IPS DF 4.7 (cell line): ENCODE measurements around the gene MPPED2.

Source experiments
- DNase-seq: peaks from one replicate; pipeline ENCODE4 v3.0.0-alpha.2; 2013; ENCODE audit warnings: low spot score; ENCODE audit errors: extremely low read depth

Gene MPPED2

GRCh38 chr11:30487200-30487898, 98.8 kb downstream of the MPPED2 start:
- DNase-seq: no peak

GRCh38 chr11:30485756-30486155, 100.4 kb downstream of the MPPED2 start:
- DNase-seq: no peak

- DNase-seq: no peak
Observed at GRCh38 chr11:30485222-30485621, 100.9 kb downstream of the MPPED2 start.

DNA sequence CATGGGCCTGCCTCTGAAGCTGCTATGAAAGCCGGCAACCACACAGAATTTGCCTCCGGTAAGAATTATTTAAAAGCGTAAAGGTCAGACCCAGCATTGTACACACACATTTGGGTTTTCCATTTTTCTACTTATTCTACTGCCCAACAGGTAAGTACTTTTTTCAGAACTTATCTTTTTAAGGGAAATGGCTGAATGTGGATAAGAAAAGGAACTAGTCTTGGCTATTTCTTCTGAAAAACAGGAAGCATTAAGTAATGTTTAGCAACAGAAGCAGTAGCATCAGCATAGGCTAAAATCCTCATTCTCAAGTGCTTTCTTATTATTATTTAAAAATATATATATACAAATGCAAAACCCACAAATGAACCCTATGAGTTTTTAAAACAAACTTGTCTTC, 103.1 kb downstream of the MPPED2 start:
- no peak for DNase-seq

GRCh38 chr11:30481796-30482195, 104.4 kb downstream of the MPPED2 start:
- DNase-seq: no peak

DNA sequence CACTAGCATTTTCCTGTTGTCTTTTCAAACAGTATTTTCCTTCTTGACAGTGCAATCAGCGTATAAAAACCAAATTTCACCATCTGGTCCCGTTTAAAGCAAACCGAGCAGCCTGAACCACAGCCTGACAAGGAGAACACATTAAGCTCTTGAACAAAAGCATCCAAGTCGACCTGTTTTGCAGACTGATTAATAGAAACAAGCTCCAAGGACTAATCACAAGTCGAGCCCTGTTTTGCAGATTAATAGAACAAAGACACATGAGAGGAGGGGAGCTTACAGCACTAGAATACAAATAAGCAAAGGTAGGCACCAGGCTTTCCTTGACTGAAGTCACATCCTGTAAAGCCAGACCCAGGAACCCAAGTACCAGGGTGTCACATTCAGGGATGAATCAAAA, 104.8 kb downstream of the MPPED2 start:
- no peak for DNase-seq

GRCh38 chr11:30479899-30480298, 106.3 kb downstream of the MPPED2 start:
- no peak for DNase-seq

DNA sequence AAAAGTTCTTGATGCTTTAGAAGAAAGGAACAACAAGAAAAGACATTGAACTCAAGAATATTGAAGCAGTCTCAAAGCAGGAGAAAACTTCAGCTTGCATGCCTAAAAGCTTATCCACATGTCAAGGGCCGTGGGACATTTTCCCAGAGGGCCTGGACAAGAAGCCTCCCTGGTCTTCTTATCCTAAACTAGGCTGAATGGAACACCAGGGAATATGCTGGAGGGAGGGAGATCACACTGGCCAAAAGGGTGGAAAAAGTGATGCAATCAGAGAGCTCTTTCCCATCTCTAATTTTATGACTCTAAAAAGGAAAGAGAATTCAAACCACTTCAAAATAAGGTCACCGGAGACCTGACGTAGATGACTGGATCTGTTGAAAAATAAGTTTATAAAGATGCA, 107.2 kb downstream of the MPPED2 start:
- no peak for DNase-seq

- DNase-seq: no peak
Observed at GRCh38 chr11:30477061-30477460, 109.1 kb downstream of the MPPED2 start.

GRCh38 chr11:30474151-30474954, 111.8 kb downstream of the MPPED2 start:
- no peak for DNase-seq

- no peak for DNase-seq
Observed at GRCh38 chr11:30471244-30471643, 114.9 kb downstream of the MPPED2 start.

DNA sequence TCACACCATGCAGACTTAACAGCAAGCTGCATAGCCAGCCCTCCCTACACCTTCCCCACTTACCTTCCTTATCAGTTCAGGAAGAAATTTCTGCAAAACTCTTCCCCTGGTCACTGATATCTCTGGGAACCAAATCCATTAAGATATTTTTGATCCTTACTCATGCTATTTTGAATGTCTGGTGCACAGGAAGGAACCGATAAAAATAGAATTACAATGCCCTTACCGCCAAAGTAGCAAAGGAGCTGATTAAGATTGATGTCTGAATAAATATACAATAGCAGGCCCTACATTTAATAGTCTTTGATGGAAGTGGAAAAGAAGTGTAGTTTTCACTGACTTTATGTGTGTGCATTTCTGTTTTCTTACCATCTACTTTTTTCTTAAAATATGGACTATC, 117.3 kb downstream of the MPPED2 start:
- no peak for DNase-seq

- DNase-seq: no peak
Observed at GRCh38 chr11:30467176-30467575, 119.0 kb downstream of the MPPED2 start.

GRCh38 chr11:30465623-30466022, 120.5 kb downstream of the MPPED2 start:
- DNase-seq: no peak

- DNase-seq: no peak
Observed at GRCh38 chr11:30465192-30465591, 121.0 kb downstream of the MPPED2 start.

- DNase-seq: no peak
Observed at GRCh38 chr11:30463266-30463665, 122.9 kb downstream of the MPPED2 start.

DNA sequence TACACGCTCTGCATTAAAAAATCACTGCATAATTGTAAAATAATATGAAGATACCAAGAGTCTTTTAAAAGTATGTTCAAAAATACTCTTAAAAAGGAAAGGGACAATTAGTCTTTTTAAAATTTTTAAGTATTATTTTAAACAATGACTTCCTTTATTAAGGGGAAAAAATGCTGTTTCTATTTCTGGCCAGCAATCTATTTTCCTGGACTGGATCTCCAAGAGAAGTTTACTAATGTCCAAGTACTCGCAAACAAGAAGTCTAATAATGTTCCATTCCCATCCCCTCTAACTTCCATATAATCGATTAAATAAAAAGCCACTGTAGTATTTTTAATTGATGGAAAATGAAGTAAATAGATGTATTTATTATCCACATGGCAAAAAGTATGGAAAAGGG, 123.7 kb downstream of the MPPED2 start:
- no peak for DNase-seq

DNA sequence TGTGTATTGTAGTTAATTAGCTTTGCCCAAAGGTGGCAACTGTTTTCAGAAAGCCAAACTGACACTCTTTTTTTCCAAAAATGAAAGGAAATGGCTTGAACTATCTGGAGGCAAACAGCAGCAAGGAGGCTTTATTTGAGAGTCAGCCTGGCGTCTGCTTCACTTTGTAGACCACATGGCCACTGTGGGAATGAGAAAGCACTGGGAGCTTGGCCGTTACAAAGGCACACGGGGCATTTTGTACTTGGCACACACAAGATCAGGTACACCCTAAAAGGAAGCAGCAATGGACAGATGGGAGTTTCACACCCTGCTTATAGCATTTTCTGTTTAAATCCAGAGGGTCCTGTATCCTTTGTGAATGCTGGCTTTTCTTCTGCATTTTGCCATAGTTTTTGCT, 126.3 kb downstream of the MPPED2 start:
- no peak for DNase-seq

DNA sequence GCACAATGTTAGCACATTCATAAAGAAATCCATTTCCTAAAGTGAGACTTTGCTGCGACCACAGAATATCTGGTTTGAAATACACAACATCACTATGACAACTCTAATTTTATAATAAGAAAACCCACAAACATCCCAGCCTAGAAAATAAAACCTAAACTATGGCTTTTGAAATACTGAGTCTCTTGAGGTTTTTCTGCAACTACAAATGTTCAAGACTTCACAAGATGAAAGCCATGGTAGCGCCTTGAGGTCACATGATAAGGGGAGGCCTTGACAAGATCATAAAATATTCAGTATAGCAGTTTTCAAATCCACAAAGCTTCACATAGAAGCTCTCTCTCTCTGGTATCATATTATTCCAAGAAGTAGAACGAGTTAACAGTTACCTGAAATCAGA, 126.8 kb downstream of the MPPED2 start:
- no peak for DNase-seq

DNA sequence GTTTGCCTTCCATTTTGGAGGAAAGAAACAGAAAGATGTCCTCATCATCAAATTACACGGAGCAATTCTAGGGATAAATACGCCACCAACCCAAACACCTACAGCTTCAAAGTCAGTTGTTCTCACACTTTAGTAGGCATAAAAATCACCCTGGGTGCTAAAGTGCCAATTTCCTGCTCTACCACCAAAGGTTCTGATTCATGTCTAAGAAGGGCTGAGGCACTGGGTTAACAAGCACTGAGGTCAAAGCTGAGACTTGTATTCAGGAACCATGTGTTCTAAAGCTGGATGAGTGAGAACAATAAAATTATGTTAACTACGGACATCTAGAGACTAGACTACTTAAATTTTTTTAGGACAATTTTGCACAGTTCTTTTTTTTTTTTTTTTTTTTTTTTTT, 127.6 kb downstream of the MPPED2 start:
- no peak for DNase-seq

GRCh38 chr11:30457087-30457486, 129.1 kb downstream of the MPPED2 start:
- no peak for DNase-seq

DNA sequence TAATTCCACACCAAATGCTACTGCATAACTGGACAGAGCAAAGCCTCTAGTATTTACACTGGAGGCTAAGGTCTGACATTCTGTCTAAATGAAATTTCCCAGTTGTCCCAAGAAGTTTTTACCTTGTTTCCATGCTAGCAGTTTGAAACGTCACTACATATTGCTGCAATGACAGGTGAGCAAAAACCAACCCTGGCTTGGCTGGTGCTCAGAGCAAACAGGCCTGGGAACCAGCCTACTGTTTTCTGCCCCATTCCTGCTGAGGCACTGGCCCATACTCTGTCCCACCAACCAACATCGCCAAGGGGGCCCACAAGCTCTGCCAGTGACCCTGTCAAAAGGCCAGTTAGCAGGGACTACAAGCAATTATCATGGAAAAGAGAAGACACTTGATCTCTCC, 131.1 kb downstream of the MPPED2 start:
- DNase-seq: no peak

GRCh38 chr11:30454541-30454940, 131.6 kb downstream of the MPPED2 start:
- DNase-seq: no peak
